HEK293 (cell line): ENCODE measurements around the gene MYL4.
A peak's percentile ranks its signal among the peaks of the same experiment; 100 is the strongest.

Experiments
- GFI1B ChIP-seq: fragments of 450-650 bp; formaldehyde crosslinking; IDR thresholded peaks from 2 replicates; pipeline ENCODE4 v1.5.1; 2016; ENCODE audit warnings: missing biosample characterization, missing genetic modification characterization
- GLI4 ChIP-seq: fragments of 450-650 bp; formaldehyde crosslinking; IDR thresholded peaks from 2 replicates; pipeline ENCODE4 v1.5.1; 2016; ENCODE audit warnings: missing biosample characterization, missing genetic modification characterization
- GLIS2 ChIP-seq: fragments of 450-650 bp; formaldehyde crosslinking; IDR thresholded peaks from 2 replicates; pipeline ENCODE4 v1.5.1; 2016; ENCODE audit warnings: missing biosample characterization, missing genetic modification characterization
- MEIS1 ChIP-seq: sonication (generic); formaldehyde crosslinking; IDR thresholded peaks from 2 replicates; pipeline ENCODE4 v1.8.1; 2022; ENCODE audit warnings: missing genetic modification reagents, mild to moderate bottlenecking, borderline replicate concordance
- OSR2 ChIP-seq: fragments of 450-650 bp; formaldehyde crosslinking; IDR thresholded peaks from 2 replicates; pipeline ENCODE4 v1.5.1; 2016; ENCODE audit warnings: missing biosample characterization, missing genetic modification characterization
- PRDM1 ChIP-seq: fragments of 450-650 bp; formaldehyde crosslinking; IDR thresholded peaks from 2 replicates; pipeline ENCODE4; 2016; ENCODE audit warnings: missing biosample characterization, missing genetic modification characterization
- SALL2 ChIP-seq: fragments of 450-650 bp; formaldehyde crosslinking; IDR thresholded peaks from 2 replicates; pipeline ENCODE4 v1.5.0; 2017; ENCODE audit warnings: missing biosample characterization, mild to moderate bottlenecking, missing genetic modification characterization, borderline replicate concordance
- SP7 ChIP-seq: fragments of 450-650 bp; formaldehyde crosslinking; IDR thresholded peaks from 2 replicates; pipeline ENCODE4 v1.5.1; 2016; ENCODE audit warnings: missing biosample characterization, missing genetic modification characterization
- ZBTB20 ChIP-seq: fragments of 450-650 bp; formaldehyde crosslinking; IDR thresholded peaks from 2 replicates; pipeline ENCODE4 v1.5.1; 2016; ENCODE audit warnings: missing biosample characterization, missing genetic modification characterization
- ZBTB7A ChIP-seq: fragments of 450-650 bp; formaldehyde crosslinking; IDR thresholded peaks from 2 replicates; pipeline ENCODE4 v1.5.1; 2016; ENCODE audit warnings: low read depth, missing biosample characterization, missing genetic modification characterization
- ZFP3 ChIP-seq: fragments of 450-650 bp; formaldehyde crosslinking; IDR thresholded peaks from 2 replicates; pipeline ENCODE4 v1.5.1; 2016; ENCODE audit warnings: low read depth, missing biosample characterization, missing genetic modification characterization
- ZNF10 ChIP-seq: fragments of 450-650 bp; formaldehyde crosslinking; IDR thresholded peaks from 2 replicates; pipeline ENCODE4 v1.5.1; 2017; ENCODE audit warnings: missing biosample characterization, missing genetic modification characterization
- ZNF114 ChIP-seq: fragments of 450-650 bp; formaldehyde crosslinking; IDR thresholded peaks from 2 replicates; pipeline ENCODE4 v1.5.0; 2017; ENCODE audit warnings: missing biosample characterization, missing genetic modification characterization
- ZNF133 ChIP-seq: fragments of 450-650 bp; formaldehyde crosslinking; IDR thresholded peaks from 2 replicates; pipeline ENCODE4 v1.5.1; 2016; ENCODE audit warnings: missing biosample characterization, missing genetic modification characterization
- ZNF155 ChIP-seq: fragments of 450-650 bp; formaldehyde crosslinking; IDR thresholded peaks from 2 replicates; pipeline ENCODE4 v1.5.1; 2016; ENCODE audit warnings: missing biosample characterization, missing genetic modification characterization
- ZNF184 ChIP-seq: fragments of 450-650 bp; IDR thresholded peaks from 2 replicates; pipeline ENCODE4 v1.5.1; 2018; ENCODE audit warnings: missing biosample characterization, mild to moderate bottlenecking, missing genetic modification characterization
- ZNF19 ChIP-seq: fragments of 450-650 bp; formaldehyde crosslinking; IDR thresholded peaks from 2 replicates; pipeline ENCODE4; 2016; ENCODE audit warnings: missing biosample characterization, missing genetic modification characterization, low read depth
- ZNF2 ChIP-seq: fragments of 450-650 bp; formaldehyde crosslinking; IDR thresholded peaks from 2 replicates; pipeline ENCODE4 v1.5.1; 2016; ENCODE audit warnings: missing biosample characterization, missing genetic modification characterization
- ZNF354C ChIP-seq: fragments of 450-650 bp; formaldehyde crosslinking; IDR thresholded peaks from 2 replicates; pipeline ENCODE4 v1.5.1; 2016; ENCODE audit warnings: missing biosample characterization, missing genetic modification characterization, low read depth, borderline replicate concordance
- ZNF423 ChIP-seq: fragments of 450-650 bp; formaldehyde crosslinking; IDR thresholded peaks from 2 replicates; pipeline ENCODE4 v1.5.1; 2016; ENCODE audit warnings: missing biosample characterization, missing genetic modification characterization
- ZNF48 ChIP-seq: fragments of 450-650 bp; formaldehyde crosslinking; IDR thresholded peaks from 2 replicates; pipeline ENCODE4 v1.5.1; 2016; ENCODE audit warnings: missing biosample characterization, missing genetic modification characterization
- ZNF501 ChIP-seq: fragments of 450-650 bp; formaldehyde crosslinking; IDR thresholded peaks from 2 replicates; pipeline ENCODE4 v1.5.1; 2016; ENCODE audit warnings: missing biosample characterization, missing genetic modification characterization
- ZNF529 ChIP-seq: fragments of 450-650 bp; formaldehyde crosslinking; IDR thresholded peaks from 2 replicates; pipeline ENCODE4 v1.5.1; 2017; ENCODE audit warnings: missing genetic modification characterization, missing biosample characterization; ENCODE audit not compliant: insufficient replicate concordance
- ZNF548 ChIP-seq: fragments of 450-650 bp; formaldehyde crosslinking; IDR thresholded peaks from 2 replicates; pipeline ENCODE4 v1.5.1; 2016; ENCODE audit warnings: missing biosample characterization, missing genetic modification characterization
- ZNF558 ChIP-seq: fragments of 450-650 bp; formaldehyde crosslinking; IDR thresholded peaks from 2 replicates; pipeline ENCODE4 v1.5.1; 2016; ENCODE audit warnings: missing biosample characterization, missing genetic modification characterization
- ZNF600 ChIP-seq: fragments of 450-650 bp; formaldehyde crosslinking; IDR thresholded peaks from 2 replicates; pipeline ENCODE4 v1.5.1; 2016; ENCODE audit warnings: missing biosample characterization, missing genetic modification characterization
- ZNF664 ChIP-seq: fragments of 450-650 bp; formaldehyde crosslinking; IDR thresholded peaks from 2 replicates; pipeline ENCODE4 v1.5.1; 2016; ENCODE audit warnings: missing biosample characterization, missing genetic modification characterization
- ZNF777 ChIP-seq: fragments of 450-650 bp; formaldehyde crosslinking; IDR thresholded peaks from 2 replicates; pipeline ENCODE4 v1.5.1; 2017; ENCODE audit warnings: missing biosample characterization, missing genetic modification characterization, borderline replicate concordance
- ZNF791 ChIP-seq: fragments of 450-650 bp; formaldehyde crosslinking; IDR thresholded peaks from 2 replicates; pipeline ENCODE4 v1.5.1; 2016; ENCODE audit warnings: missing biosample characterization, missing genetic modification characterization
- ZNF837 ChIP-seq: fragments of 450-650 bp; formaldehyde crosslinking; IDR thresholded peaks from 2 replicates; pipeline ENCODE4 v1.5.1; 2016; ENCODE audit warnings: missing biosample characterization, missing genetic modification characterization
- TF ChIP-seq, protein P1 (sequence below): fragments of 450-650 bp; formaldehyde crosslinking; IDR thresholded peaks from 2 replicates; pipeline ENCODE4; 2016; ENCODE audit warnings: missing biosample characterization, missing genetic modification characterization
- TF ChIP-seq, protein P2 (sequence below): fragments of 450-650 bp; formaldehyde crosslinking; IDR thresholded peaks from 2 replicates; pipeline ENCODE4 v1.5.1; 2016; ENCODE audit warnings: missing biosample characterization, missing genetic modification characterization
- TF ChIP-seq, protein P3 (sequence below): fragments of 450-650 bp; formaldehyde crosslinking; IDR thresholded peaks from 2 replicates; pipeline ENCODE4 v1.5.1; 2016; ENCODE audit warnings: missing biosample characterization, missing genetic modification characterization
- TF ChIP-seq, protein P4 (sequence below): fragments of 450-650 bp; formaldehyde crosslinking; IDR thresholded peaks from 2 replicates; pipeline ENCODE4 v1.5.1; 2016; ENCODE audit warnings: missing biosample characterization, missing genetic modification characterization
- TF ChIP-seq, protein P5 (sequence below): fragments of 450-650 bp; formaldehyde crosslinking; IDR thresholded peaks from 2 replicates; pipeline ENCODE4 v1.5.1; 2016; ENCODE audit warnings: missing biosample characterization, missing genetic modification characterization, low read depth

The MYL4 gene

DNA sequence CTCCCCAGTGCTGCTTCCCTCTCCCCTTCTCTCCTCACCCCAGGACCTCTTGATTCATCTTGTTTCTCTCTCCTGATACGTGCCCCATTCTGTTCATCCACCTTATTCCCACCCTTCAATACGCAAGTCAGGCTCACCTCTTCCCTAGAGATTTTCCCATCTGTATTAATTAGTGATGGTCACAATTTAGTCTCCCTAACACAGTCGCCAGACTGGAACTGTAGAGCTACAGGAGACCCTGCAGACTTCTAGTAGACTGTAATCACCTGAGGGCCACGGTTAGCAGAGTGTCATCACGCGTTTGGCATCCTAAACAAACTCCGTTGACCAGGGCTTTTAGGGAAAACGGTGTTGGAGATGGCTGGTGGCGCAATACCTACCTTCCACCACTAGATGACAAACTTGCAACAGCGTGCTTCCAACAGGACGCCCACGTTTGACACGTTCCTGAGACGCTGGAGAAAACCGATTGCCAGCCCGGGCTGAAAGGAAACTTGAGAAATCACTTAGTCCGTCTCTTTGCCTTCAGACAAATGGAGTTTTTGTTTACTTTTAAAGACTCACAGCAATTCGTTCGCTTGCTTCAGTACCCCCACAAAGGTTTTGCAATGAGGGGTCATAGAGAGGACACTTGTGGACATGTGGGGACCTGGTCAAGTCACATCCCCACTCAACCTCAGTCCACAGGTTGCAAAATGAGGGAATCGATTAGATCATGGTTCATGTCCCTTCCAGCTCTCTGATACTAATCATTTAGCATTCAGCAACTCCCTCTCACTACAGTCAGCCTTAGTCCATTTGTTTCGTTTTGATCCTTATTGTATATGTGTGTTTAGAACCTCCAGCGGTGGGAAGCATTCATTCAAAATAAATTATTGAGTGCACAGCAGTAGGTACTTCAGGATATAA lies 20.6 kb downstream of the MYL4 start (continued):
- TF ChIP-seq, protein P1, sequence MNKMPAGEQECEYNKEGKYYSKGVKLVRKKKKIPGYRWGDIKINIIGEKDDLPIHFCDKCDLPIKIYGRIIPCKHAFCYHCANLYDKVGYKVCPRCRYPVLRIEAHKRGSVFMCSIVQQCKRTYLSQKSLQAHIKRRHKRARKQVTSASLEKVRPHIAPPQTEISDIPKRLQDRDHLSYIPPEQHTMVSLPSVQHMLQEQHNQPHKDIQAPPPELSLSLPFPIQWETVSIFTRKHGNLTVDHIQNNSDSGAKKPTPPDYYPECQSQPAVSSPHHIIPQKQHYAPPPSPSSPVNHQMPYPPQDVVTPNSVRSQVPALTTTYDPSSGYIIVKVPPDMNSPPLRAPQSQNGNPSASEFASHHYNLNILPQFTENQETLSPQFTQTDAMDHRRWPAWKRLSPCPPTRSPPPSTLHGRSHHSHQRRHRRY: no peak
- TF ChIP-seq, protein P2, sequence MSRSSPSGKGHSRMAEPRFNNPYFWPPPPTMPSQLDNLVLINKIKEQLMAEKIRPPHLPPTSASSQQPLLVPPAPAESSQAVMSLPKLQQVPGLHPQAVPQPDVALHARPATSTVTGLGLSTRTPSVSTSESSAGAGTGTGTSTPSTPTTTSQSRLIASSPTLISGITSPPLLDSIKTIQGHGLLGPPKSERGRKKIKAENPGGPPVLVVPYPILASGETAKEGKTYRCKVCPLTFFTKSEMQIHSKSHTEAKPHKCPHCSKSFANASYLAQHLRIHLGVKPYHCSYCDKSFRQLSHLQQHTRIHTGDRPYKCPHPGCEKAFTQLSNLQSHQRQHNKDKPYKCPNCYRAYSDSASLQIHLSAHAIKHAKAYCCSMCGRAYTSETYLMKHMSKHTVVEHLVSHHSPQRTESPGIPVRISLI (tag by site-specific recombination): no peak
- TF ChIP-seq SALL2 (tag by site-specific recombination): no peak
- TF ChIP-seq ZNF48: no peak
- no peak for TF ChIP-seq ZNF791 (tag by site-specific recombination)
- TF ChIP-seq ZNF501 (tag by site-specific recombination): peak; percentile 73; the same call in 1 of the 2 replicates
- TF ChIP-seq, protein P3, sequence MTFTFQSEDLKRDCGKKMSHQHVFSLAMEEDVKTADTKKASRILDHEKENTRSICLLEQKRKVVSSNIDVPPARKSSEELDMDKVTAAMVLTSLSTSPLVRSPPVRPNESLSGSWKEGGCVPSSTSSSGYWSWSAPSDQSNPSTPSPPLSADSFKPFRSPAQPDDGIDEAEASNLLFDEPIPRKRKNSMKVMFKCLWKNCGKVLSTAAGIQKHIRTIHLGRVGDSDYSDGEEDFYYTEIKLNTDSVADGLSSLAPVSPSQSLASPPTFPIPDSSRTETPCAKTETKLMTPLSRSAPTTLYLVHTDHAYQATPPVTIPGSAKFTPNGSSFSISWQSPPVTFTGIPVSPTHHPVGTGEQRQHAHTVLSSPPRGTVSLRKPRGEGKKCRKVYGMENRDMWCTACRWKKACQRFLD: no peak
- no peak for TF ChIP-seq ZNF558 (tag by site-specific recombination)
- TF ChIP-seq ZNF184 (tag by site-specific recombination): no peak
- no peak for TF ChIP-seq GLIS2 (tag by site-specific recombination)
- 0 out of 2 replicates have a peak, but pooled peaks have one; percentile 66 for TF ChIP-seq ZNF2
- TF ChIP-seq, protein P4, sequence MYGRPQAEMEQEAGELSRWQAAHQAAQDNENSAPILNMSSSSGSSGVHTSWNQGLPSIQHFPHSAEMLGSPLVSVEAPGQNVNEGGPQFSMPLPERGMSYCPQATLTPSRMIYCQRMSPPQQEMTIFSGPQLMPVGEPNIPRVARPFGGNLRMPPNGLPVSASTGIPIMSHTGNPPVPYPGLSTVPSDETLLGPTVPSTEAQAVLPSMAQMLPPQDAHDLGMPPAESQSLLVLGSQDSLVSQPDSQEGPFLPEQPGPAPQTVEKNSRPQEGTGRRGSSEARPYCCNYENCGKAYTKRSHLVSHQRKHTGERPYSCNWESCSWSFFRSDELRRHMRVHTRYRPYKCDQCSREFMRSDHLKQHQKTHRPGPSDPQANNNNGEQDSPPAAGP (tag by site-specific recombination): peak; percentile 74
- TF ChIP-seq ZNF10 (tag by site-specific recombination): 0 out of 2 replicates have a peak, but pooled peaks have one; percentile 10
- TF ChIP-seq GLI4: no peak
- TF ChIP-seq ZNF664: no peak
- TF ChIP-seq, protein P5, sequence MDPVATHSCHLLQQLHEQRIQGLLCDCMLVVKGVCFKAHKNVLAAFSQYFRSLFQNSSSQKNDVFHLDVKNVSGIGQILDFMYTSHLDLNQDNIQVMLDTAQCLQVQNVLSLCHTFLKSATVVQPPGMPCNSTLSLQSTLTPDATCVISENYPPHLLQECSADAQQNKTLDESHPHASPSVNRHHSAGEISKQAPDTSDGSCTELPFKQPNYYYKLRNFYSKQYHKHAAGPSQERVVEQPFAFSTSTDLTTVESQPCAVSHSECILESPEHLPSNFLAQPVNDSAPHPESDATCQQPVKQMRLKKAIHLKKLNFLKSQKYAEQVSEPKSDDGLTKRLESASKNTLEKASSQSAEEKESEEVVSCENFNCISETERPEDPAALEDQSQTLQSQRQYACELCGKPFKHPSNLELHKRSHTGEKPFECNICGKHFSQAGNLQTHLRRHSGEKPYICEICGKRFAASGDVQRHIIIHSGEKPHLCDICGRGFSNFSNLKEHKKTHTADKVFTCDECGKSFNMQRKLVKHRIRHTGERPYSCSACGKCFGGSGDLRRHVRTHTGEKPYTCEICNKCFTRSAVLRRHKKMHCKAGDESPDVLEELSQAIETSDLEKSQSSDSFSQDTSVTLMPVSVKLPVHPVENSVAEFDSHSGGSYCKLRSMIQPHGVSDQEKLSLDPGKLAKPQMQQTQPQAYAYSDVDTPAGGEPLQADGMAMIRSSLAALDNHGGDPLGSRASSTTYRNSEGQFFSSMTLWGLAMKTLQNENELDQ: no peak
- no peak for TF ChIP-seq ZNF354C (tag by site-specific recombination)
- TF ChIP-seq GFI1B: no peak
- no peak for TF ChIP-seq ZNF529
- TF ChIP-seq ZNF600 (tag by site-specific recombination): 0 out of 2 replicates have a peak, but pooled peaks have one; percentile 45
- no peak for TF ChIP-seq ZNF155 (tag by site-specific recombination)
- peak; percentile 46; the same call in 1 of the 2 replicates for TF ChIP-seq SP7 (tag by site-specific recombination)
- no peak for TF ChIP-seq ZBTB20
- no peak for TF ChIP-seq ZNF777 (tag by site-specific recombination)
- TF ChIP-seq ZNF423 (tag by site-specific recombination): no peak
- TF ChIP-seq ZNF19 (tag by site-specific recombination): no peak
- no peak for TF ChIP-seq MEIS1
- TF ChIP-seq PRDM1 (tag by site-specific recombination): peak; percentile 74
- no peak for TF ChIP-seq OSR2 (tag by site-specific recombination)
- no peak for TF ChIP-seq ZFP3 (tag by site-specific recombination)
- TF ChIP-seq ZNF133 (tag by site-specific recombination): no peak
- no peak for TF ChIP-seq ZNF548 (tag by site-specific recombination)
- no peak for TF ChIP-seq ZNF114 (tag by site-specific recombination)
- no peak for TF ChIP-seq ZBTB7A (tag by site-specific recombination)
- no peak for TF ChIP-seq ZNF837 (tag by site-specific recombination)
